Measurements from ENCODE around the gene ARHGAP45. TPM values are rescaled to one million over a fixed set of nuclear protein-coding genes. Genes with fewer than 3 reads are reported as not detected.
A peak's percentile ranks its signal among the peaks of the same experiment; 100 is the strongest.

Gene ARHGAP45
- total RNA-seq, 2 experiments from 2014 or later = 123 to 136 TPM

GRCh38 chr19:1115646-1116420 is 48.9 kb downstream of the ARHGAP45 start:
- no peak overlapping the region for H3K4me3 Mint-ChIP-seq
- H3K9me3 Mint-ChIP-seq = no peaks in the 10 kb centered on the region
- H3K36me3 Mint-ChIP-seq (ENCODE audit: low read depth) = peaks cover 23% of the 10 kb centered on the region
- H3K27ac Mint-ChIP-seq = no peak overlapping the region
- intact Hi-C loops (cut with micrococcal nuclease) = no loop called here
- H3K4me1 Mint-ChIP-seq (ENCODE audit: low read depth) = peaks cover 6% of the 10 kb centered on the region
- no peaks in the 10 kb centered on the region for H3K27me3 Mint-ChIP-seq (ENCODE audit: low read depth)
- CTCF ChIA-PET = interaction anchor here (0.9 to 1.0 kb wide), 2 partner anchors 15 to 105 kb away, joined by 3 to 5 read pairs; no protein-coding TSS in a partner anchor
- no peak for DNase-seq

- intact Hi-C loops (cut with micrococcal nuclease) = no loop called here
- Mint-ChIP-seq H3K36me3 (ENCODE audit: low read depth) (peaks cover 34% of the 10 kb centered on the region), H3K4me1 (ENCODE audit: low read depth) (peaks cover 6% of the 10 kb centered on the region), H3K4me3 (no peak overlapping the region), H3K9me3 (no peaks in the 10 kb centered on the region), H3K27ac (no peak overlapping the region), H3K27me3 (ENCODE audit: low read depth) (no peaks in the 10 kb centered on the region)
- CTCF ChIA-PET = interaction anchor here (0.9 kb wide), 1 partner anchor 103 kb away, joined by 3 read pairs; no protein-coding TSS in a partner anchor
- no peak for DNase-seq
Measured at GRCh38 chr19:1116726-1117581, 50.0 kb downstream of the ARHGAP45 start.

- intact Hi-C loops (cut with micrococcal nuclease) = no loop called here
- Mint-ChIP-seq H3K27me3 (ENCODE audit: low read depth) (no peaks in the 10 kb centered on the region), H3K4me1 (ENCODE audit: low read depth) (peaks cover 6% of the 10 kb centered on the region), H3K4me3 (no peak overlapping the region), H3K36me3 (ENCODE audit: low read depth) (peaks cover 36% of the 10 kb centered on the region), H3K27ac (no peak overlapping the region), H3K9me3 (no peaks in the 10 kb centered on the region)
- DNase-seq = no peak
- CTCF ChIA-PET = no interaction called here
Measured at GRCh38 chr19:1117654-1118053, 50.7 kb downstream of the ARHGAP45 start.

- Mint-ChIP-seq H3K36me3 (ENCODE audit: low read depth) (peaks cover 42% of the 10 kb centered on the region), H3K4me3 (no peak overlapping the region), H3K27ac (no peak overlapping the region), H3K27me3 (ENCODE audit: low read depth) (no peaks in the 10 kb centered on the region), H3K9me3 (no peaks in the 10 kb centered on the region), H3K4me1 (ENCODE audit: low read depth) (peaks cover 3% of the 10 kb centered on the region)
- intact Hi-C loops (cut with micrococcal nuclease) = no loop called here
- no peak for DNase-seq
- CTCF ChIA-PET = no interaction called here
Measured at GRCh38 chr19:1118999-1119398, 52.0 kb downstream of the ARHGAP45 start.

GRCh38 chr19:1119475-1120217 is 52.7 kb downstream of the ARHGAP45 start:
- H3K27ac Mint-ChIP-seq = no peak overlapping the region
- no peaks in the 10 kb centered on the region for H3K27me3 Mint-ChIP-seq (ENCODE audit: low read depth)
- peaks cover 43% of the 10 kb centered on the region for H3K36me3 Mint-ChIP-seq (ENCODE audit: low read depth)
- H3K4me3 Mint-ChIP-seq = no peak overlapping the region
- no peaks in the 10 kb centered on the region for H3K9me3 Mint-ChIP-seq
- H3K4me1 Mint-ChIP-seq (ENCODE audit: low read depth) = peaks cover 2% of the 10 kb centered on the region
- no peak for DNase-seq
- CTCF ChIA-PET = interaction anchor here (0.6 kb wide), 1 partner anchor 17 kb away, joined by 3 read pairs; no protein-coding TSS in a partner anchor
- intact Hi-C loops (cut with micrococcal nuclease) = no loop called here

- Mint-ChIP-seq H3K36me3 (ENCODE audit: low read depth) (peaks cover 43% of the 10 kb centered on the region), H3K4me1 (ENCODE audit: low read depth) (no peaks in the 10 kb centered on the region), H3K9me3 (no peaks in the 10 kb centered on the region), H3K27me3 (ENCODE audit: low read depth) (no peaks in the 10 kb centered on the region), H3K4me3 (no peak overlapping the region), H3K27ac (peak overlapping the region; percentile 59)
- intact Hi-C loops (cut with micrococcal nuclease) = no loop called here
- CTCF ChIA-PET = no interaction called here
- no peak for DNase-seq
Measured at GRCh38 chr19:1121395-1121794, 54.4 kb downstream of the ARHGAP45 start.

- intact Hi-C loops (cut with micrococcal nuclease) = no loop called here
Measured at GRCh38 chr19:1122021-1122971, 55.3 kb downstream of the ARHGAP45 start.

GRCh38 chr19:1122972-1123363 is 56.0 kb downstream of the ARHGAP45 start:
- intact Hi-C loops (cut with micrococcal nuclease) = no loop called here
- Mint-ChIP-seq H3K36me3 (ENCODE audit: low read depth) (peaks cover 52% of the 10 kb centered on the region), H3K4me3 (no peak overlapping the region), H3K4me1 (ENCODE audit: low read depth) (peaks cover 9% of the 10 kb centered on the region), H3K27me3 (ENCODE audit: low read depth) (no peaks in the 10 kb centered on the region), H3K9me3 (no peaks in the 10 kb centered on the region), H3K27ac (peak overlapping the region; percentile 73)
- CTCF ChIA-PET = interaction anchor here (1.7 kb wide), 1 partner anchor 9 kb away, joined by 11 read pairs; no protein-coding TSS in a partner anchor
- DNase-seq = peak; percentile 67

More at GRCh38 chr19:1122021-1122971, 55.3 kb downstream of the ARHGAP45 start:
- Mint-ChIP-seq H3K27me3 (ENCODE audit: low read depth) (no peaks in the 10 kb centered on the region), H3K4me1 (ENCODE audit: low read depth) (peaks cover 5% of the 10 kb centered on the region), H3K27ac (no peak overlapping the region), H3K36me3 (ENCODE audit: low read depth) (peaks cover 48% of the 10 kb centered on the region), H3K4me3 (no peak overlapping the region), H3K9me3 (no peaks in the 10 kb centered on the region)
- CTCF ChIA-PET = no interaction called here
- DNase-seq = no peak

- DNase-seq = no peak
- intact Hi-C loops (cut with micrococcal nuclease) = no loop called here
- Mint-ChIP-seq H3K4me3 (no peak overlapping the region), H3K9me3 (no peaks in the 10 kb centered on the region), H3K36me3 (ENCODE audit: low read depth) (peaks cover 48% of the 10 kb centered on the region), H3K27ac (no peak overlapping the region), H3K27me3 (ENCODE audit: low read depth) (no peaks in the 10 kb centered on the region), H3K4me1 (ENCODE audit: low read depth) (peaks cover 9% of the 10 kb centered on the region)
- CTCF ChIA-PET = interaction anchor here (0.6 to 1.7 kb wide), 3 partner anchors 10 to 203 kb away, joined by 3 to 11 read pairs (median 3); no protein-coding TSS in a partner anchor
Measured at GRCh38 chr19:1123381-1123780, 56.4 kb downstream of the ARHGAP45 start.

- H3K4me1 Mint-ChIP-seq (ENCODE audit: low read depth) = peaks cover 11% of the 10 kb centered on the region
- H3K4me3 Mint-ChIP-seq = no peak overlapping the region
- no peak overlapping the region for H3K27ac Mint-ChIP-seq
- H3K9me3 Mint-ChIP-seq = no peaks in the 10 kb centered on the region
- peaks cover 45% of the 10 kb centered on the region for H3K36me3 Mint-ChIP-seq (ENCODE audit: low read depth)
- no peak for DNase-seq
- H3K27me3 Mint-ChIP-seq (ENCODE audit: low read depth) = no peaks in the 10 kb centered on the region
- CTCF ChIA-PET = interaction anchor here (0.6 to 1.7 kb wide), 3 partner anchors 10 to 204 kb away, joined by 3 to 11 read pairs (median 3); no protein-coding TSS in a partner anchor
- intact Hi-C loops (cut with micrococcal nuclease) = no loop called here
Measured at GRCh38 chr19:1123885-1124677, 57.1 kb downstream of the ARHGAP45 start.

Measured in activated naive CD4-positive, alpha-beta T cell treated with anti-CD3 and anti-CD28 coated beads for 36 hours (primary cell).